ENCODE data around the gene RAB33B.
"Not testable (repeated sequence)": the region's sequence is repeated elsewhere in the genome, so short reads cannot be mapped to it uniquely, and the experiment has no call there.

Gene RAB33B

GRCh38 chr4:139465922-139466321, 12.0 kb downstream of the RAB33B start:
- no peak for DNase-seq

GRCh38 chr4:139468756-139469155, 14.8 kb downstream of the RAB33B start:
- not testable (repeated sequence) for DNase-seq

- DNase-seq: no peak
Measured at GRCh38 chr4:139469216-139469615, 15.3 kb downstream of the RAB33B start.

GRCh38 chr4:139469869-139470268, 15.9 kb downstream of the RAB33B start:
- no peak for DNase-seq

DNA sequence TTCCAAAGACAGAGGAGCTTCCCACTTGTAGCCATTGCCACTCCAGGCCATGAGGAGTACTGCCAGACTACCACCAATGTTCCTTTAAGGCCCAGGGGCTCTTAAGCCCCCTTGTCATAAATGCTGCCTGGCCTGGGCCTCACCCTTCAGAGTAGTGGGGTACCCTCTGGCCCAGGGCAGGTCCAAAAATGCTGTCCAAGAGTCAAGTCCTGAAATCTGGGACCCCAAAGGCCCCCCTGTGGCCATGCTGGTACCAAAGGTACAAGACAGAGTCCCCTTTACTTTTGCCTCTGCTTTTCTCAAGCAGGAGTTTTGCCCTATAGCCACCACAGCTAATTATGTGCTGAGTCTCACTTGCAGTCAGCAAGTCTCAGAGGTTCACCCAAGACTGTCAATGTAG, 16.4 kb downstream of the RAB33B start:
- DNase-seq: no peak

DNA sequence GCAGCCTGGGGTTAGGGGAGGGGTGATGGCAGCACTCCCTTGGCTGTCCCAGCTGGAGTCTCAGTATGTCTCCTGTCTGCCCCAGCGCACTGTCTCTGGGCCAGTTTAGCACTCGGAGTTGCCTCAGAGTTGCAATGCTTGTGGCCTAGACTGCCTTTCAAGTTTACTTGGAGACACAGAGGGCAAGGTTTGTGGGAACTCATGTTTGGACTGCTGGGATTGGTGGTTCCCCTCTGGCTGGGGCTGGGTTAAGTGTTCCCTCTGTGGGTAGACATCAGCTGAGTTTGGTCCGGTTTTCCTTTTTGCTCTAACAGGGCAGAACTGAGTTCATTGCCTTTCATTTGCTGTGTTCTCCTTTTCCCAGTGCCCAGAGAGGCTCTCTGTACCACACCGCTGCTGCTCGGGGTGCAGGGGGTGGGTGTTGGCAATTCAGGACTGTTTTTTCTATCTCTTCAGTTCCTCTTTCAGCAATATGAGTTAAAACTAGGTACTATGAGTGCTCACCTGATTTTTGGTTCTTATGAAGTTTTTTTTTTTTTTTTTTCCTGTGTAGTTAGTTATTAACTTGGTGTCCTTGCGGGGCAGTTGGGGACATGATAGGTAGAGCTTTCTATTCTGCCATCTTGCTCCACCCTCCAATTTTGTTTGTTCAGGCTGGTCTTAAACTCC, 17.2 kb downstream of the RAB33B start:
- no peak for DNase-seq

- no peak for DNase-seq
Measured at GRCh38 chr4:139472852-139473251, 18.9 kb downstream of the RAB33B start.

DNA sequence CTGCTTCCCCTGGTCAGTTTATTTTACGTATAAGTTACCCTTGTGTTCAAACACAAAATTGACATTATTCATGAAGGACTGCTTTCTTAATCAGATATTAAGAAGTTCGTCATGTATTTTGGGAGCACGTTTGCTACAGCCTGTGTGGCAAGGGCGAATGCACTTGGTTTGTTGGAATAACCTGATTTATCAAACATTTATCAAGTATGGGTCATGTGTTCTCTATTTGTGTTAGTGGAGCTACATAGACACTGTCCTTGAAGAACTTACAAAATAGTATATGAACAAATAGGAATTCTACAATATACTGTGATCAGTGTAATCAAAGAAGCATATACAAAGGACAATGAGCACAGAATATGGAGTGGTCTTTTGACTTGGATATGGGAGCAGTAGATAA, 22.4 kb downstream of the RAB33B start:
- DNase-seq: no peak

DNA sequence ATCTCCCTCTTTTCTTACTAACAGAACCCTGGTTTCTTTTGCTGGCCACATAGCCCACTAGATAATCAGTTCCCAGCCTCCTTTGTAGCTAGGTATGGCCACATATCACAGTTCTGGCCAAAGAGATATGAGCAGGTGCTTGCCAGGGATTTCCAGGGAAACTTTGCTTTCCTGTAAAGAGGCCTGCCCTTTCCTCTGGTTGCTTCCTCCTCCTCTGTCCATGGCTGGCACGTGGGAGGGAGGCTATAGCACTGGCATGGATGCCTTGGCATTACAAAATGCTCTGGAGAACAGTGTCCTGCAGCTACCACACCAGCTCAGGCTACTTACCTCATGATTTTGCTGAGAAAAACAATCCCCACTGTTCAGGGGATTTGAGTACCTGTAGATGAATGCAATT, 27.5 kb downstream of the RAB33B start:
- no peak for DNase-seq

- DNase-seq: no peak
Measured at GRCh38 chr4:139483000-139483399, 29.1 kb downstream of the RAB33B start.

GRCh38 chr4:139484783-139485311, 30.9 kb downstream of the RAB33B start:
- DNase-seq: no peak

GRCh38 chr4:139488442-139488841, 34.5 kb downstream of the RAB33B start:
- no peak for DNase-seq

DNA sequence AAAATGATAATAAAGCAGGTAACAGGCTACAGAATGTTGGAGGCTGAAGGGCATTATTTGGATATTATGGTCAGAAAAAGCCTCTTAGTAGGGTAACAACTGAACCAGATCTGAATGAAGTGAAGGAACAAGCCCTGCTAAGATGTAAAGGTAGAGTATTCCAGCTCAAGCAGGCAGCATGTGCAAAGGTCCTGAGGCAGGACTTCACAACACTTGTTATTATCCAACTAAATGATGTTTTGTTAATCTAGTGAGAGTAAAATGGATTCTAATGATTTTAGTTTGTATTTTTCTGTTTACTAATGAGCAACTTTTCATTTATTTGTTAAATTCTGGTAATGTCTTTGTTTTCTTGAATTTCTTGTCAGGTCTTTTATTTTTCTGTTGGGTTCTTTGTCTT, 35.7 kb downstream of the RAB33B start:
- DNase-seq: no peak

- DNase-seq: no peak
Measured at GRCh38 chr4:139492429-139492828, 38.5 kb downstream of the RAB33B start.

- DNase-seq: no peak
Measured at GRCh38 chr4:139493176-139493575, 39.3 kb downstream of the RAB33B start.

- no peak for DNase-seq
Measured at GRCh38 chr4:139499186-139499585, 45.3 kb downstream of the RAB33B start.

DNA sequence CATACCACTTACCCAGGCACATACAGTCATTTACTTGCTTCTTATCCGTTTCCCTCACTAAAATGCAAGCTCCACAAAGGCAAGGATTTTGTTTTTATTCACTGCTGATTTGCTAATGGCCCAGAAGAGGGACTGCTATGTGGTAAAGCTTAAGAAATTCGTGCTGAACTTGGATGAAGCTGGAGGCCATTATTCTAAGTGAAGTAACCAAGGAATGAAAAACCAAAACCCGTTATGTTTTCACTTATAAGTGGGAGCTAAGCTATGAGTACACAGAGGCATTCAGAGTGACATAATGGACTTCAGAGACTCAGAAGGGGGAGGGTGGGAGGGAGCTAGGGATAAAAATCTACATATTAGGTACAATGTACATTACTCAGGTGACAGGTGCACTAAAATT, 47.2 kb downstream of the RAB33B start:
- no peak for DNase-seq

GRCh38 chr4:139501527-139501926, 47.6 kb downstream of the RAB33B start:
- no peak for DNase-seq

GRCh38 chr4:139501927-139502899, 48.3 kb downstream of the RAB33B start:
- DNase-seq: no peak

DNA sequence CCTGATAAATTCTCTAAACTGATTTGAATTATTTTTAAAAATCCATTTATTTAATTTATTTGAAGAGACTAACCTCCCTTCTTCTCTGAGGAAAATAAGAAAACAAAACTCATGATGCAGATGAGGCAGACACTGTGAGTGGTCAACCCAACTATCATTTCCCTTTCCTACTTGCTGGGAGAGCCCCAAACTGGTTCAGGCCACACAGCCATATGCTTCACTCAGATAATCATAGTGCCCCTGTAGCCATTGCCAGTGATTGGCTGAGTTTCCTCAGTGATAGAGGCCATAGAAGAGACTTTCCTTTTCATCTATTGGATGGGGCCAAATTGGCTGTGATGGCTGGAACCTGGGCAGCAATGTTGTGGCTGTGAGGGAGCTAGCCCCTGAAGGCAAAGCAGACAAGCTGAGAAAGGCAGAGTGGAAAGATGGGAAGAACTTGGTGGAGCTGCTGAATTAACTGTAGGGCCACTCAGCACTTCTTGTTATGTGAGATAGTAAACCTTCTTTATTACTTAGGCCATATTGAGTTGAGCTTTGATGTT, 49.8 kb downstream of the RAB33B start:
- DNase-seq: no peak

- DNase-seq: no peak
Measured at GRCh38 chr4:139506774-139507173, 52.9 kb downstream of the RAB33B start.

DNA sequence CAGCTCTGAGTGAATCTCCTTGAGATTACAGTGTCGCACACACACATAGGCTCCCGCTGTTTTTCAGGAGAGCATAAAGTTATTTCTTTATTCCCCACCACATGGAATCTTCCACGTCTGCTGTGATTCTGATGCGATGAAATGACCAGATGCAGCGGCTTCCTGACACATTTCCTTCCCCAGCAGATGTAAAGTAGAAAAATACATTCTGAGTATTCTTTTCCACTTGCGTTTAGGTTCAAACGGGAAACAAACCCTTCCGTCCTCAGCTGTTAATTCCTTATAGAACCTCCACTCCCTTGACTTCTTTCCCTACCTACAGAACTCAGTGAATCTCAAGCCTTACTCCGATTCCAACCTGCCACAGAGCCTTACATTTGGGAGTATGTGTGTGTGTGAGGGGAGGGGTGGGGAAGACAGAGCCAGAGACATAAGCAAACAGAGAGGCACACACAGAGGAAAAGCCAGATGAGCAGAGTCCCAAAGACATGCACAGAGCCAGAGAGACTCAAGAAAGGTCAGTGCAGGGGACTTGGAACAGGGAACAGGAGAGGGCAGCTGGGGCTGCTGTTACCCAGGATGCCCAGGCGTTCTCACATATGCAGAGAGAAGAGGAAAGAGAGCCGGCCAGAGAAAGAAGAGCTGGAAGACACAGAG, 54.8 kb downstream of the RAB33B start:
- DNase-seq: no peak
